T-helper 22 cell (primary cell): ENCODE measurements around the gene GDF9.

Source experiments
- DNase-seq: peaks from one replicate; pipeline ENCODE4 v3.0.0-alpha.2; 2020; ENCODE audit warnings: low read depth

GDF9 gene

GRCh38 chr5:132866342-132867045, at the start of gene GDF9, which contains the start of gene UQCRQ:
GDF9 (minus strand) TSS chr5:132866469; CDS start chr5:132864533, 1,936 bp downstream.
UQCRQ (plus strand) TSS chr5:132866642; CDS start chr5:132866882, 240 bp downstream.
- DNase-seq: peak; percentile 91

GRCh38 chr5:132915681-132916080, 49.4 kb upstream of the GDF9 start:
- DNase-seq: no peak

GRCh38 chr5:132909702-132910101, 43.4 kb upstream of the GDF9 start:
- DNase-seq: no peak

- DNase-seq: no peak
Observed at GRCh38 chr5:132907161-132907560, 40.9 kb upstream of the GDF9 start.

GRCh38 chr5:132905938-132906337, 39.7 kb upstream of the GDF9 start:
- no peak for DNase-seq

- DNase-seq: no peak
Observed at GRCh38 chr5:132901730-132902129, 35.5 kb upstream of the GDF9 start.

- no peak for DNase-seq
Observed at GRCh38 chr5:132901036-132901435, 34.8 kb upstream of the GDF9 start.

GRCh38 chr5:132898094-132898493, 31.8 kb upstream of the GDF9 start:
- DNase-seq: no peak

- no peak for DNase-seq
Observed at GRCh38 chr5:132896685-132897084, 30.4 kb upstream of the GDF9 start.

- no peak for DNase-seq
Observed at GRCh38 chr5:132895719-132896305, 29.5 kb upstream of the GDF9 start.

GRCh38 chr5:132890817-132891216, 24.5 kb upstream of the GDF9 start:
- no peak for DNase-seq

- no peak for DNase-seq
Observed at GRCh38 chr5:132889501-132889900, 23.2 kb upstream of the GDF9 start.

- no peak for DNase-seq
Observed at GRCh38 chr5:132887283-132887682, 21.0 kb upstream of the GDF9 start.

- no peak for DNase-seq
Observed at GRCh38 chr5:132886064-132886823, 20.0 kb upstream of the GDF9 start.

GRCh38 chr5:132884548-132884947, 18.3 kb upstream of the GDF9 start:
- DNase-seq: no peak

- DNase-seq: no peak
Observed at GRCh38 chr5:132883261-132883834, 17.1 kb upstream of the GDF9 start.

- no peak for DNase-seq
Observed at GRCh38 chr5:132877938-132878337, 11.7 kb upstream of the GDF9 start.

GRCh38 chr5:132877466-132877865, 11.2 kb upstream of the GDF9 start:
- DNase-seq: no peak

- DNase-seq: no peak
Observed at GRCh38 chr5:132876020-132876759, 9.9 kb upstream of the GDF9 start.

GRCh38 chr5:132873930-132874271, 7.6 kb upstream of the GDF9 start:
- DNase-seq: no peak

- DNase-seq: no peak
Observed at GRCh38 chr5:132873119-132873929, 7.1 kb upstream of the GDF9 start, which contains the start of gene LEAP2. LEAP2 (plus strand) TSS chr5:132873668; CDS start chr5:132873695, 27 bp downstream.
